Liver (tissue), 9 donors: ENCODE measurements around the gene TSC22D3. TPM values are rescaled to one million over a fixed set of nuclear protein-coding genes. Genes with fewer than 3 reads are reported as not detected.

Experiments used
- DNase-seq: peaks from one replicate; pipeline ENCODE4 v3.0.0-alpha.2; 2017; ENCODE audit warnings: low spot score
- H3K27ac ChIP-seq, 2 donors: one replicate each; pipeline ENCODE4 v1.7.0; 2013; ENCODE audit warnings: inconsistent platforms in 2 of 2, low read length in 2 of 2, control low read depth in 1 of 2, low read depth in 1 of 2, mild to moderate bottlenecking in 1 of 2
- H3K27me3 ChIP-seq, 4 donors: one replicate each; pipeline versions ENCODE4 v1.6.1 to v1.7.0; 2013; ENCODE audit warnings: low read length in 3 of 4, inconsistent platforms in 1 of 4, mild to moderate bottlenecking in 1 of 4, moderate library complexity in 1 of 4; ENCODE audit not compliant: control insufficient read depth in 4 of 4, insufficient read depth in 4 of 4
- H3K36me3 ChIP-seq, 4 donors: one replicate each; pipeline versions ENCODE4 v1.6.1 to v1.7.0; 2013; ENCODE audit warnings: low read length in 3 of 4, mild to moderate bottlenecking in 3 of 4, low read depth in 1 of 4, moderate library complexity in 1 of 4; ENCODE audit not compliant: control insufficient read depth in 4 of 4, insufficient read depth in 3 of 4
- H3K4me1 ChIP-seq, 4 donors: one replicate each; pipeline versions ENCODE4 v1.6.1 to v1.7.0; 2013; ENCODE audit warnings: low read length in 3 of 4, mild to moderate bottlenecking in 3 of 4, moderate library complexity in 1 of 4; ENCODE audit not compliant: control insufficient read depth in 4 of 4, insufficient read depth in 4 of 4
- H3K4me3 ChIP-seq, 3 donors: one replicate each; pipeline versions ENCODE4 v1.6.1 to v1.7.0; 2013; ENCODE audit warnings: low read length in 3 of 3, control low read depth in 1 of 3, low read depth in 1 of 3, mild to moderate bottlenecking in 1 of 3
- H3K9ac ChIP-seq, 2 donors: one replicate each; pipeline ENCODE4 v1.7.0; 2013; ENCODE audit warnings: low read length in 2 of 2, mild to moderate bottlenecking in 2 of 2, moderate library complexity in 2 of 2, control low read depth in 1 of 2, low read depth in 1 of 2
- H3K9me3 ChIP-seq, 4 donors: one replicate each; pipeline versions ENCODE4 v1.6.1 to v1.7.0; 2013; ENCODE audit warnings: low read length in 3 of 4; ENCODE audit not compliant: control insufficient read depth in 4 of 4
- ATF3 ChIP-seq: IDR thresholded peaks from 2 replicates; pipeline ENCODE4 v1.6.1; 2016; ENCODE audit warnings: antibody characterized with exemption
- EGR1 ChIP-seq, 2 donors: IDR thresholded peaks; 2 replicates each; pipeline ENCODE4 v1.6.1; 2016 to 2018; ENCODE audit warnings: antibody characterized with exemption in 2 of 2, low read depth in 2 of 2
- FOXA1 ChIP-seq: IDR thresholded peaks from 2 replicates; pipeline ENCODE4 v1.6.1; 2016; ENCODE audit warnings: antibody characterized with exemption
- FOXA2 ChIP-seq: IDR thresholded peaks from 2 replicates; pipeline ENCODE4 v1.6.1; 2016; ENCODE audit warnings: antibody characterized with exemption
- GABPA ChIP-seq, 2 donors: IDR thresholded peaks in 1 of 2; conservative IDR thresholded peaks in 1 of 2; 2 replicates each; pipeline ENCODE4 v1.6.1; 2016; ENCODE audit warnings: antibody characterized with exemption in 2 of 2, mild to moderate bottlenecking in 1 of 2, moderate library complexity in 1 of 2
- HNF4A ChIP-seq, 2 donors: conservative IDR thresholded peaks; 2 replicates each; pipeline ENCODE4 v1.6.1; 2016; ENCODE audit warnings: antibody characterized with exemption in 2 of 2, mild to moderate bottlenecking in 2 of 2
- HNF4G ChIP-seq: IDR thresholded peaks from 2 replicates; pipeline ENCODE4 v1.6.1; 2016; ENCODE audit warnings: antibody characterized with exemption
- JUND ChIP-seq, 2 donors: IDR thresholded peaks; 2 replicates each; pipeline ENCODE4 v1.6.1; 2016; ENCODE audit warnings: antibody characterized with exemption in 2 of 2
- MAX ChIP-seq: IDR thresholded peaks from 2 replicates; pipeline ENCODE4 v1.6.1; 2016; ENCODE audit warnings: antibody characterized with exemption
- NR2F2 ChIP-seq: IDR thresholded peaks from 2 replicates; pipeline ENCODE4 v1.6.1; 2016; ENCODE audit warnings: antibody characterized with exemption
- RAD21 ChIP-seq, 2 donors: IDR thresholded peaks; 2 replicates each; pipeline ENCODE4 v1.6.1; 2016; ENCODE audit warnings: antibody characterized with exemption in 2 of 2, mild to moderate bottlenecking in 2 of 2
- REST ChIP-seq: IDR thresholded peaks from 2 replicates; pipeline ENCODE4 v1.6.1; 2016; ENCODE audit warnings: antibody characterized with exemption, mild to moderate bottlenecking
- RXRA ChIP-seq, 2 donors: IDR thresholded peaks; 2 replicates each; pipeline ENCODE4 v1.6.1; 2017 to 2018; ENCODE audit warnings: antibody characterized with exemption in 2 of 2, mild to moderate bottlenecking in 1 of 2
- SP1 ChIP-seq: IDR thresholded peaks from 2 replicates; pipeline ENCODE4 v1.6.1; 2018; ENCODE audit warnings: antibody characterized with exemption, mild to moderate bottlenecking
- TAF1 ChIP-seq: conservative IDR thresholded peaks from 2 replicates; pipeline ENCODE4 v1.6.1; 2016; ENCODE audit warnings: antibody characterized with exemption, mild to moderate bottlenecking
- YY1 ChIP-seq: IDR thresholded peaks from 2 replicates; pipeline ENCODE4 v1.6.1; 2016; ENCODE audit warnings: antibody characterized with exemption, mild to moderate bottlenecking
- ZBTB33 ChIP-seq: IDR thresholded peaks from 2 replicates; pipeline ENCODE4 v1.6.1; 2016; ENCODE audit warnings: antibody characterized with exemption
- WGBS: extraction: QIAGEN DNeasy Blood & Tissue Kit; methylation state at CpG from one replicate; pipeline ENCODE4 v1.1.7; 2013; 5-methylcytosine and 5-hydroxymethylcytosine counted together
- polyA plus RNA-seq, 2 donors: library from polyadenylated mRNA; stranded (reverse) in 1 of 2; unstranded in 1 of 2; fragments of 200-250 nt in 1 of 2; fragments of >200 nt in 1 of 2; fragmentation: Nextera tagmentation in 1 of 2; extraction: Ambion mirVana in 1 of 2; gene quantifications; one replicate each; pipeline versions ENCODE4 v1.2.1 to v1.2.3, GENCODE V29; 2013 to 2015
- total RNA-seq, 2 donors: library from RNA; depleted of rRNA; stranded (reverse); fragments of >200 nt; gene quantifications; one replicate each; pipeline ENCODE4 v1.2.3, GENCODE V29; 2014
- donor health status: healthy.
- donor health status: healthy.
- donor health status: healthy.
- donor health status: healthy.
- donor health status: healthy.

The TSC22D3 gene
- total and polyA plus RNA-seq, 4 donors, result 10.5 to 128 (median 48.1) TPM

- TF ChIP-seq REST (no peak), YY1 (no peak), HNF4G (no peak), RXRA (IDR thresholded peaks at IDR 0.05) (no peak), MAX (no peak), EGR1 (IDR thresholded peaks at IDR 0.05; ENCODE audit: low read depth in 2 of 2) (no peak), NR2F2 (no peak), FOXA2 (no peak)
Measured at GRCh38 chrX:107760304-107761077, 15.1 kb downstream of the TSC22D3 start (continued).

GRCh38 chrX:107758231-107758766 lies 17.3 kb downstream of the TSC22D3 start:
- Histone ChIP-seq H3K4me3 (no peak overlapping the region), H3K9ac (no peak overlapping the region), H3K36me3 (no peaks in the 10 kb centered on the region), H3K9me3 (no peaks in the 10 kb centered on the region), H3K27ac (no peak overlapping the region), H3K27me3 (no peaks in the 10 kb centered on the region), H3K4me1 (peaks cover 0 to 6% (median 4%) of the 10 kb centered on the region in 4 donors)
- TF ChIP-seq FOXA2 (no peak), EGR1 (IDR thresholded peaks at IDR 0.05; ENCODE audit: low read depth in 2 of 2) (no peak), RXRA (IDR thresholded peaks at IDR 0.05) (no peak), FOXA1 (no peak), SP1 (no peak), HNF4G (no peak), YY1 (no peak), TAF1 (no peak), HNF4A (conservative IDR thresholded peaks at IDR 0.05) (no peak), RAD21 (IDR thresholded peaks at IDR 0.05) (no peak), JUND (IDR thresholded peaks at IDR 0.05) (no peak), REST (no peak), GABPA (IDR thresholded peaks at IDR 0.05 in 1 of 2, conservative IDR thresholded peaks at IDR 0.05 in 1 of 2) (no peak), MAX (no peak), ATF3 (no peak), ZBTB33 (no peak)
- 97% methylated on average over 5 of the region's 5 CpGs for WGBS
- no peak for DNase-seq
